ENCODE data around the gene EYS. TPM values are rescaled to one million over a fixed set of nuclear protein-coding genes. Genes with fewer than 3 reads are reported as not detected.

EYS gene
- total RNA-seq, 4 donors from 2014 or later = under 0.01 TPM; not detected in 3

GRCh38 chr6:64175296-64175695 is 1531.7 kb downstream of the EYS start:
- Histone ChIP-seq H3K27me3 (no peaks in the 10 kb centered on the region), H3K36me3 (no peaks in the 10 kb centered on the region), H3K9me3 (no peaks in the 10 kb centered on the region), H3K4me3 (no peak overlapping the region), H3K4me1 (no peaks in the 10 kb centered on the region), H3K27ac (replicated peaks in 1 of 4) (no peak overlapping the region)
- DNase-seq (ENCODE audit: extremely low spot score) = no peak
- intact Hi-C loops (cut with DNase I) = no loop called here
- WGBS = 70% methylated on average over 5 of the region's 5 CpGs
- TF ChIP-seq POLR2A (IDR thresholded peaks at IDR 0.05; ENCODE audit: low read depth) (no peak), EP300 (IDR thresholded peaks at IDR 0.05) (no peak), CTCF (IDR thresholded peaks at IDR 0.05) (no peak), POLR2AphosphoS5 (IDR thresholded peaks at IDR 0.05) (no peak)

GRCh38 chr6:64170316-64170715 is 1536.7 kb downstream of the EYS start:
- H3K27ac ChIP-seq (replicated peaks in 1 of 4) = no peak overlapping the region
- TF ChIP-seq POLR2A (IDR thresholded peaks at IDR 0.05; ENCODE audit: low read depth) (no peak), POLR2AphosphoS5 (IDR thresholded peaks at IDR 0.05) (no peak), EP300 (IDR thresholded peaks at IDR 0.05) (no peak), CTCF (IDR thresholded peaks at IDR 0.05) (no peak)
- H3K36me3 ChIP-seq = no peaks in the 10 kb centered on the region
- no peaks in the 10 kb centered on the region for H3K4me1 ChIP-seq
- intact Hi-C loops (cut with DNase I) = no loop called here
- H3K27me3 ChIP-seq = no peaks in the 10 kb centered on the region
- no peaks in the 10 kb centered on the region for H3K9me3 ChIP-seq
- whole genome bisulfite sequencing = 76% methylated on average over 3 of the region's 3 CpGs
- H3K4me3 ChIP-seq = no peak overlapping the region
- no peak for DNase-seq (ENCODE audit: extremely low spot score)

GRCh38 chr6:64160486-64160885 is 1546.5 kb downstream of the EYS start:
- no peak for DNase-seq (ENCODE audit: extremely low spot score)
- Histone ChIP-seq H3K27me3 (no peaks in the 10 kb centered on the region), H3K4me1 (no peaks in the 10 kb centered on the region), H3K27ac (replicated peaks in 1 of 4) (no peak overlapping the region), H3K9me3 (no peaks in the 10 kb centered on the region), H3K4me3 (no peak overlapping the region), H3K36me3 (no peaks in the 10 kb centered on the region)
- intact Hi-C loops (cut with DNase I) = no loop called here
- TF ChIP-seq POLR2A (IDR thresholded peaks at IDR 0.05; ENCODE audit: low read depth) (no peak), EP300 (IDR thresholded peaks at IDR 0.05) (no peak), POLR2AphosphoS5 (IDR thresholded peaks at IDR 0.05) (no peak), CTCF (IDR thresholded peaks at IDR 0.05) (no peak)
- 38% methylated on average over 1 of the region's 1 CpG for WGBS

GRCh38 chr6:64155063-64155462 is 1552.0 kb downstream of the EYS start:
- Histone ChIP-seq H3K27ac (replicated peaks in 1 of 4) (no peak overlapping the region), H3K4me3 (no peak overlapping the region), H3K27me3 (no peaks in the 10 kb centered on the region), H3K9me3 (no peaks in the 10 kb centered on the region), H3K36me3 (no peaks in the 10 kb centered on the region), H3K4me1 (no peaks in the 10 kb centered on the region)
- intact Hi-C loops (cut with DNase I) = no loop called here
- TF ChIP-seq CTCF (IDR thresholded peaks at IDR 0.05) (no peak), POLR2AphosphoS5 (IDR thresholded peaks at IDR 0.05) (no peak), POLR2A (IDR thresholded peaks at IDR 0.05; ENCODE audit: low read depth) (no peak), EP300 (IDR thresholded peaks at IDR 0.05) (no peak)
- DNase-seq (ENCODE audit: extremely low spot score) = no peak
- 68% methylated on average over 2 of the region's 2 CpGs for WGBS

- no peaks in the 10 kb centered on the region for H3K9me3 ChIP-seq
- H3K27ac ChIP-seq (replicated peaks in 1 of 4) = no peak overlapping the region
- no peak overlapping the region for H3K4me3 ChIP-seq
- no peak for TF ChIP-seq POLR2A (IDR thresholded peaks at IDR 0.05; ENCODE audit: low read depth)
- TF ChIP-seq EP300 (IDR thresholded peaks at IDR 0.05) = no peak
- TF ChIP-seq POLR2AphosphoS5 (IDR thresholded peaks at IDR 0.05) = no peak
- no peak for TF ChIP-seq CTCF (IDR thresholded peaks at IDR 0.05)
- H3K36me3 ChIP-seq = no peaks in the 10 kb centered on the region
- H3K4me1 ChIP-seq = no peaks in the 10 kb centered on the region
- intact Hi-C loops (cut with DNase I) = no loop called here
- H3K27me3 ChIP-seq = no peaks in the 10 kb centered on the region
- DNase-seq (ENCODE audit: extremely low spot score) = no peak
- WGBS = 83% methylated on average over 2 of the region's 2 CpGs
These were observed 1560.2 kb downstream of the EYS start for GRCh38 chr6:64146876-64147275.
